HepG2 (cell line): Measurements from ENCODE around the gene SORBS2. TPM values are rescaled to one million over a fixed set of nuclear protein-coding genes. Genes with fewer than 3 reads are reported as not detected.

Experiments used
- BCL6 ChIP-seq: IDR thresholded peaks from 2 replicates; pipeline ENCODE4 v1.6.1; 2016; ENCODE audit warnings: missing genetic modification reagents, missing compliant biosample characterization
- HNF1A ChIP-seq, 2 experiments: sonication (generic) in 1 of 2; formaldehyde crosslinking in 1 of 2; IDR thresholded peaks; 2 replicates each; pipeline versions ENCODE4 v1.4.0 to v1.6.1; 2016 to 2020; ENCODE audit warnings: borderline replicate concordance in 1 of 2, low read depth in 1 of 2, mild to moderate bottlenecking in 1 of 2, missing genetic modification reagents in 1 of 2
- HNF4A ChIP-seq: sonication (generic); formaldehyde crosslinking; IDR thresholded peaks from 2 replicates; pipeline ENCODE4 v1.4.0; 2020; ENCODE audit warnings: missing genetic modification reagents
- MED1 ChIP-seq: sonication (generic); formaldehyde crosslinking; IDR thresholded peaks from 2 replicates; pipeline ENCODE4 v1.4.0; 2020; ENCODE audit warnings: missing genetic modification reagents
- MIXL1 ChIP-seq: IDR thresholded peaks from 2 replicates; pipeline ENCODE4 v1.6.1; 2016
- PHB2 ChIP-seq: fragments of 450-650 bp; IDR thresholded peaks from 2 replicates; pipeline ENCODE4 v1.6.1; 2018; ENCODE audit not compliant: partially characterized antibody
- RAD21 ChIP-seq: fragments of 450-650 bp; formaldehyde crosslinking; IDR thresholded peaks from 2 replicates; pipeline ENCODE4 v1.5.0; 2020; ENCODE audit warnings: mild to moderate bottlenecking
- SSRP1 ChIP-seq: IDR thresholded peaks from 2 replicates; pipeline ENCODE4 v1.6.1; 2016; ENCODE audit warnings: control low read depth
- TEAD3 ChIP-seq: optimal IDR thresholded peaks from 2 replicates; pipeline ENCODE3; 2016; ENCODE audit warnings: borderline replicate concordance
- ZBTB34 ChIP-seq: sonication (generic); formaldehyde crosslinking; IDR thresholded peaks from 2 replicates; pipeline ENCODE4 v1.8.0; 2022; ENCODE audit warnings: mild to moderate bottlenecking, missing genetic modification reagents
- ZNF572 ChIP-seq: sonication (generic); formaldehyde crosslinking; IDR thresholded peaks from 2 replicates; pipeline ENCODE4 v1.5.1; 2020; ENCODE audit warnings: mild to moderate bottlenecking, missing genetic modification reagents
- ZNF788 ChIP-seq: sonication (generic); formaldehyde crosslinking; IDR thresholded peaks from 2 replicates; pipeline ENCODE4 v1.5.0; 2020; ENCODE audit warnings: mild to moderate bottlenecking, missing genetic modification reagents, borderline replicate concordance
- polyA plus RNA-seq, 8 experiments: library from polyadenylated mRNA; depleted of rRNA in 3 of 8; stranded (reverse) in 7 of 8; unstranded in 1 of 8; fragments of >200 nt; fragmentation: Illumina TruSeq in 4 of 8; extraction: Trizol in 4 of 8; gene quantifications; 2 replicates each; pipeline versions ENCODE4 v1.2.1 to v1.2.3, GENCODE V29; 2011 to 2016; ENCODE audit warnings: low read depth in 4 of 8, missing spikeins in 1 of 8, mixed read lengths in 1 of 8; ENCODE audit not compliant: insufficient read depth in 1 of 8
- total RNA-seq, 5 experiments: library from RNA; depleted of rRNA; stranded (reverse); fragments of >200 nt; fragmentation: Illumina TruSeq; extraction: Trizol; gene quantifications; 2 replicates each; pipeline ENCODE4 v1.2.3, GENCODE V29; 2016; ENCODE audit warnings: low read depth in 1 of 5
- TF ChIP-seq, protein P1 (sequence below), 2 experiments: sonication (generic) in 1 of 2; formaldehyde crosslinking in 1 of 2; IDR thresholded peaks; 2 replicates each; pipeline versions ENCODE4 v1.5.1 to v1.6.1; 2011 to 2020; ENCODE audit warnings: borderline replicate concordance in 1 of 2, low read depth in 1 of 2, low read length in 1 of 2, mild to moderate bottlenecking in 1 of 2, missing genetic modification reagents in 1 of 2, moderate library complexity in 1 of 2
- TF ChIP-seq, protein P2 (sequence below): IDR thresholded peaks from 2 replicates; pipeline ENCODE4 v1.6.1; 2016; ENCODE audit warnings: low read depth, control low read depth
- TF ChIP-seq, protein P3 (sequence below): IDR thresholded peaks from 2 replicates; pipeline ENCODE4 v1.4.0; 2020; ENCODE audit warnings: mild to moderate bottlenecking, missing genetic modification reagents

Gene SORBS2
- total and polyA plus RNA-seq, 2 of the 13 experiments (the other 11 are each of a cell fraction or from before 2014, with no cell fraction given): 25.0 to 80.5 TPM

DNA sequence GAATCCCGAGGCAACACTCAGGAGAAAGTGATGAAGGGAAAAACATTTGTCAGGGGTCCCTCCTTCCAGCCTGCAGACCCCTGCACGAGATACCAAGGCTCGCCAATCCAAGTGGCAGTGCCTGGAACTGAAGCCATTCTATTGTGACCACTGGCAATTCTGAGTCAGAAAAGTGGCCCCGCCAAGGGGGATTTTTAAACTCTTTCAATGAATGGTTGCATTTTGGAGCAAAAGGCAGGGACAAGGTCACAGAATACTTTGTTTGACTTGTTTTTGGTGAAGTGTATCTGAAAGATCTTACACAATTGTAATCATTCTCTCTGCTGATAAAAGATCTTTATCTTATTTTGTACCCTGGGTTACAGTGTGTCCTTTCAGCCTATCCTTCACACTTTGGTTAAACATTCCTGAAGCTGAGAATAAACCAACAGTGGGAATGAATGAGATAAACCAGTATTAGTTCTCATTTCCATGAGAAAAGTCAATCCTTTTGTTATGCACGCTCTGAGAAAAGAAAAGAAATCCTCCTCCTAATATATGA lies 160.8 kb downstream of the SORBS2 start (continued):
- TF ChIP-seq, protein P1, sequence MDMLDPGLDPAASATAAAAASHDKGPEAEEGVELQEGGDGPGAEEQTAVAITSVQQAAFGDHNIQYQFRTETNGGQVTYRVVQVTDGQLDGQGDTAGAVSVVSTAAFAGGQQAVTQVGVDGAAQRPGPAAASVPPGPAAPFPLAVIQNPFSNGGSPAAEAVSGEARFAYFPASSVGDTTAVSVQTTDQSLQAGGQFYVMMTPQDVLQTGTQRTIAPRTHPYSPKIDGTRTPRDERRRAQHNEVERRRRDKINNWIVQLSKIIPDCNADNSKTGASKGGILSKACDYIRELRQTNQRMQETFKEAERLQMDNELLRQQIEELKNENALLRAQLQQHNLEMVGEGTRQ (IDR thresholded peaks at IDR 0.05; ENCODE audit: low read depth, low read length): no peak
- TF ChIP-seq, protein P1 (CRISPR knock-in tag; IDR thresholded peaks at IDR 0.05; ENCODE audit: borderline replicate concordance): no peak
- peak; percentile 15; the same call in 1 of the 2 replicates for TF ChIP-seq RAD21 (CRISPR knock-in tag)
- peak; percentile 36 for TF ChIP-seq HNF4A
- 0 out of 2 replicates have a peak, but pooled peaks have one; percentile 9 for TF ChIP-seq MIXL1 (CRISPR knock-in tag)
- no peak for TF ChIP-seq PHB2
- TF ChIP-seq HNF1A (IDR thresholded peaks at IDR 0.05; ENCODE audit: low read depth): peak; percentile 51
- TF ChIP-seq HNF1A (CRISPR knock-in tag; IDR thresholded peaks at IDR 0.05; ENCODE audit: borderline replicate concordance): no peak
- TF ChIP-seq, protein P2, sequence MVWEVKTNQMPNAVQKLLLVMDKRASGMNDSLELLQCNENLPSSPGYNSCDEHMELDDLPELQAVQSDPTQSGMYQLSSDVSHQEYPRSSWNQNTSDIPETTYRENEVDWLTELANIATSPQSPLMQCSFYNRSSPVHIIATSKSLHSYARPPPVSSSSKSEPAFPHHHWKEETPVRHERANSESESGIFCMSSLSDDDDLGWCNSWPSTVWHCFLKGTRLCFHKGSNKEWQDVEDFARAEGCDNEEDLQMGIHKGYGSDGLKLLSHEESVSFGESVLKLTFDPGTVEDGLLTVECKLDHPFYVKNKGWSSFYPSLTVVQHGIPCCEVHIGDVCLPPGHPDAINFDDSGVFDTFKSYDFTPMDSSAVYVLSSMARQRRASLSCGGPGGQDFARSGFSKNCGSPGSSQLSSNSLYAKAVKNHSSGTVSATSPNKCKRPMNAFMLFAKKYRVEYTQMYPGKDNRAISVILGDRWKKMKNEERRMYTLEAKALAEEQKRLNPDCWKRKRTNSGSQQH (CRISPR knock-in tag): no peak
- TF ChIP-seq, protein P3, sequence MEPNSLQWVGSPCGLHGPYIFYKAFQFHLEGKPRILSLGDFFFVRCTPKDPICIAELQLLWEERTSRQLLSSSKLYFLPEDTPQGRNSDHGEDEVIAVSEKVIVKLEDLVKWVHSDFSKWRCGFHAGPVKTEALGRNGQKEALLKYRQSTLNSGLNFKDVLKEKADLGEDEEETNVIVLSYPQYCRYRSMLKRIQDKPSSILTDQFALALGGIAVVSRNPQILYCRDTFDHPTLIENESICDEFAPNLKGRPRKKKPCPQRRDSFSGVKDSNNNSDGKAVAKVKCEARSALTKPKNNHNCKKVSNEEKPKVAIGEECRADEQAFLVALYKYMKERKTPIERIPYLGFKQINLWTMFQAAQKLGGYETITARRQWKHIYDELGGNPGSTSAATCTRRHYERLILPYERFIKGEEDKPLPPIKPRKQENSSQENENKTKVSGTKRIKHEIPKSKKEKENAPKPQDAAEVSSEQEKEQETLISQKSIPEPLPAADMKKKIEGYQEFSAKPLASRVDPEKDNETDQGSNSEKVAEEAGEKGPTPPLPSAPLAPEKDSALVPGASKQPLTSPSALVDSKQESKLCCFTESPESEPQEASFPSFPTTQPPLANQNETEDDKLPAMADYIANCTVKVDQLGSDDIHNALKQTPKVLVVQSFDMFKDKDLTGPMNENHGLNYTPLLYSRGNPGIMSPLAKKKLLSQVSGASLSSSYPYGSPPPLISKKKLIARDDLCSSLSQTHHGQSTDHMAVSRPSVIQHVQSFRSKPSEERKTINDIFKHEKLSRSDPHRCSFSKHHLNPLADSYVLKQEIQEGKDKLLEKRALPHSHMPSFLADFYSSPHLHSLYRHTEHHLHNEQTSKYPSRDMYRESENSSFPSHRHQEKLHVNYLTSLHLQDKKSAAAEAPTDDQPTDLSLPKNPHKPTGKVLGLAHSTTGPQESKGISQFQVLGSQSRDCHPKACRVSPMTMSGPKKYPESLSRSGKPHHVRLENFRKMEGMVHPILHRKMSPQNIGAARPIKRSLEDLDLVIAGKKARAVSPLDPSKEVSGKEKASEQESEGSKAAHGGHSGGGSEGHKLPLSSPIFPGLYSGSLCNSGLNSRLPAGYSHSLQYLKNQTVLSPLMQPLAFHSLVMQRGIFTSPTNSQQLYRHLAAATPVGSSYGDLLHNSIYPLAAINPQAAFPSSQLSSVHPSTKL (CRISPR knock-in tag): peak; percentile 92
- 0 out of 2 replicates have a peak, but pooled peaks have one; percentile 34 for TF ChIP-seq ZBTB34
- peak; percentile 92; the same call in 1 of the 2 replicates for TF ChIP-seq BCL6 (CRISPR knock-in tag)
- TF ChIP-seq SSRP1 (CRISPR knock-in tag): 0 out of 2 replicates have a peak, but pooled peaks have one; percentile 41
- TF ChIP-seq TEAD3 (CRISPR knock-in tag): no peak
- no peak for TF ChIP-seq ZNF788 (CRISPR knock-in tag)
- no peak for TF ChIP-seq ZNF572 (CRISPR knock-in tag)
- TF ChIP-seq MED1 (CRISPR knock-in tag): peak; percentile 39
